PC-3 (cell line): Measurements from ENCODE around the gene MAGI1.

Experiments
- CTCF ChIP-seq: fragments of 300-600 bp; sonication (generic); conservative IDR thresholded peaks from 2 replicates; pipeline ENCODE4 v1.5.1; 2017; ENCODE audit warnings: antibody characterized with exemption, low read depth, mild to moderate bottlenecking, low read length
- EZH2 ChIP-seq: fragments of 300-600 bp; sonication (generic); IDR thresholded peaks from one replicate; pipeline ENCODE4 v1.6.1; 2017; ENCODE audit warnings: antibody characterized with exemption, mild to moderate bottlenecking, low read length; ENCODE audit not compliant: unreplicated experiment
- EZH2phosphoT487 ChIP-seq: fragments of 300-600 bp; sonication (generic); IDR thresholded peaks from 2 replicates; pipeline ENCODE4 v1.6.1; 2018; ENCODE audit warnings: mild to moderate bottlenecking, antibody characterized with exemption, low read length, borderline replicate concordance

GRCh38 chr3:65632414-65632813 is 406.3 kb downstream of the MAGI1 start:
- TF ChIP-seq EZH2phosphoT487 (no peak), CTCF (no peak), EZH2 (no peak)
